ENCODE results near the gene CHI3L2. TPM values are rescaled to one million over a fixed set of nuclear protein-coding genes. Genes with fewer than 3 reads are reported as not detected.

The CHI3L2 gene
- total RNA-seq, 1 experiment from 2014 or later = not detected

DNA sequence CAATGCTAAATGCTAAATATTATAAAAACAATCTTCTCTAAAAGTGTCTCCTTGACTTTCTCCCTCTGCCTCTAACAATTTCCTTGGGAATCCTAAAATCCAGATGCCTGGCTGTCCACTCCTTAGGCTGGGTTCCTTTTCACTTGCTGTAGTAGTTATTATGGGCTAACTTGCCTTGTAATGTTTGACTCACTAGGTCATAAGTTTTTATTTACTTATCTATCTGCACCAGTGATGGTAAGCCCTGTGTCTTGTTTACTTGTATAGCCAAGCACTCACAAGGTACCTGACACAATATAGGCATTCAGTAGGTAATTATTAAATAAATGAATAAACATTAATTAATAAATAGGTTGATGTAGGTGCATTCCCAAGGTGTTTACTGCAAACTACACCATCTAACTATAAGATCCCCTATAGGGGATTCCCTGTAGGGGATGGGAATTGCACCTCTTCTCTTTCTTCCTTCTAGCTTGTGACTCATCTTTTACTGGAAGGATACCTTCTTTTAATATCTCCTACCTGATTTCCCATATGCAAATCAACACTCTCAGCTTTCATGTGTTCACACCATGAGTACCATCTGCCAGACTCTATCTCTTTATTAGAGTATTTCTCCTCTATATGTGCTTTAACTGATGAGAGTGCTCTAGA, 48.4 kb downstream of the CHI3L2 start:
- intact Hi-C loops (cut with micrococcal nuclease; ENCODE audit: unreplicated experiment) = no loop called here
- ChIA-PET CTCF (no interaction called here), POLR2A (ENCODE audit: unreplicated experiment) (no interaction called here)
- no peak overlapping the region for H2AFZ ChIP-seq
- H3K9me3 ChIP-seq (ENCODE audit: insufficient read depth, low read depth) = no peaks in the 10 kb centered on the region
- H3K27ac ChIP-seq = no peak overlapping the region
- H3K36me3 ChIP-seq (ENCODE audit: low read depth) = no peaks in the 10 kb centered on the region
- no peaks in the 10 kb centered on the region for H3F3A ChIP-seq (ENCODE audit: insufficient read depth, low read depth)
- H3K9me2 ChIP-seq (ENCODE audit: insufficient read depth) = no peaks in the 10 kb centered on the region
- no peak overlapping the region for H3K4me3 ChIP-seq
- no peak for TF ChIP-seq EZH2 (IDR thresholded peaks at IDR 0.05; ENCODE audit: low read depth)
- TF ChIP-seq, protein P1, sequence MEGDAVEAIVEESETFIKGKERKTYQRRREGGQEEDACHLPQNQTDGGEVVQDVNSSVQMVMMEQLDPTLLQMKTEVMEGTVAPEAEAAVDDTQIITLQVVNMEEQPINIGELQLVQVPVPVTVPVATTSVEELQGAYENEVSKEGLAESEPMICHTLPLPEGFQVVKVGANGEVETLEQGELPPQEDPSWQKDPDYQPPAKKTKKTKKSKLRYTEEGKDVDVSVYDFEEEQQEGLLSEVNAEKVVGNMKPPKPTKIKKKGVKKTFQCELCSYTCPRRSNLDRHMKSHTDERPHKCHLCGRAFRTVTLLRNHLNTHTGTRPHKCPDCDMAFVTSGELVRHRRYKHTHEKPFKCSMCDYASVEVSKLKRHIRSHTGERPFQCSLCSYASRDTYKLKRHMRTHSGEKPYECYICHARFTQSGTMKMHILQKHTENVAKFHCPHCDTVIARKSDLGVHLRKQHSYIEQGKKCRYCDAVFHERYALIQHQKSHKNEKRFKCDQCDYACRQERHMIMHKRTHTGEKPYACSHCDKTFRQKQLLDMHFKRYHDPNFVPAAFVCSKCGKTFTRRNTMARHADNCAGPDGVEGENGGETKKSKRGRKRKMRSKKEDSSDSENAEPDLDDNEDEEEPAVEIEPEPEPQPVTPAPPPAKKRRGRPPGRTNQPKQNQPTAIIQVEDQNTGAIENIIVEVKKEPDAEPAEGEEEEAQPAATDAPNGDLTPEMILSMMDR (conservative IDR thresholded peaks at IDR 0.05) = no peak
- H4K20me1 ChIP-seq (ENCODE audit: insufficient read depth) = no peaks in the 10 kb centered on the region
- BruUV-seq (replicated peaks) = no TSS peak
- DNase-seq = no peak
- no peak overlapping the region for H3K4me2 ChIP-seq
- no peaks in the 10 kb centered on the region for H3K79me2 ChIP-seq (ENCODE audit: low read depth)
- H3K4me1 ChIP-seq (replicated peaks; ENCODE audit: insufficient read depth) = no peaks in the 10 kb centered on the region
- H3K27me3 ChIP-seq (ENCODE audit: insufficient read depth, low read depth) = no peaks in the 10 kb centered on the region

DNA sequence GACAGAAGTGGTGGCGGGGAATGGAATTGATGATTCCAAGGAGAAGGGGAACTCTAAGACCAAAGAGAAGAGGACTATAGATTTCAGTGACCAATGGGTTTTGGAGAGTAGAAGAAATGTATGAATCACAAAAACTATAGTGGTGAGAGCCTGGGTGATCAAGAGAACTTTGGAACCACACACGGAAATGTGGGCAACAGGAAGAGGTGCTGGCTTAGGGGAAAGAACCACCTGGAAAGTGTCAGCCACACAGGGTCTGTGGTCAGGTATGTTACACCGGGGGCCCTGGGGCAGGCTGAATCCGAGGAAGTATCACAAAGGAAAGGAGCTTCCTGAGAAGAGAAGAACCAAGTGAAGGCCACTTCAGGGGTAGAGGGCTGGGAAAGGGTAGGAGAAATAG, 51.6 kb downstream of the CHI3L2 start:
- intact Hi-C loops (cut with micrococcal nuclease; ENCODE audit: unreplicated experiment) = no loop called here
- Histone ChIP-seq H3K36me3 (ENCODE audit: low read depth) (no peaks in the 10 kb centered on the region), H3K79me2 (ENCODE audit: low read depth) (no peaks in the 10 kb centered on the region), H3K4me2 (no peak overlapping the region), H3K27me3 (ENCODE audit: insufficient read depth, low read depth) (no peaks in the 10 kb centered on the region), H3K4me1 (replicated peaks; ENCODE audit: insufficient read depth) (no peaks in the 10 kb centered on the region), H3K9me3 (ENCODE audit: insufficient read depth, low read depth) (no peaks in the 10 kb centered on the region), H3K27ac (no peak overlapping the region), H4K20me1 (ENCODE audit: insufficient read depth) (no peaks in the 10 kb centered on the region), H3K9me2 (ENCODE audit: insufficient read depth) (no peaks in the 10 kb centered on the region), H2AFZ (no peak overlapping the region), H3K4me3 (no peak overlapping the region), H3F3A (ENCODE audit: insufficient read depth, low read depth) (no peaks in the 10 kb centered on the region)
- BruUV-seq (replicated peaks) = no TSS peak
- no peak for TF ChIP-seq EZH2 (IDR thresholded peaks at IDR 0.05; ENCODE audit: low read depth)
- TF ChIP-seq, protein P1 (conservative IDR thresholded peaks at IDR 0.05) = no peak
- ChIA-PET POLR2A (ENCODE audit: unreplicated experiment) (no interaction called here), CTCF (no interaction called here)
- no peak for DNase-seq

DNA sequence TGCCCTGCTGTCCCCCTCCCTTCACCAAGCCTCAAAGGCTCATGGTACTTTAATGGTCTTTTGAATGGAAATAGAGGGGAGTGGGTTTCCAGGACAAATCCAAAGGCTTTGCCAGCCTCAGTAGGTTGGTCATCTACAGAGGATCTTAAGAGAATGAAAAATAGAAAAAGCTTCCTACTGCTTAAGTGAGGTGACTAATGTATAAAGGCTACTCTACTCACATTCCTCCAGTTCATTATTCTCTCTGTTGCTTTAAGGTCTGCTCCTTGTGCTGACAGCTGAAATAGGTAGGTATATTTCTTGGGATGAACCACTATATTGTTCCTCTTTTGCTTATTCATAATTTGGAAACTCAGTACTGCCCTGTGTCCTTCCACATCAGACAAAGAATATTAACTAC, 52.8 kb downstream of the CHI3L2 start:
- no peak overlapping the region for H3K4me2 ChIP-seq
- BruUV-seq (replicated peaks) = no TSS peak

DNA sequence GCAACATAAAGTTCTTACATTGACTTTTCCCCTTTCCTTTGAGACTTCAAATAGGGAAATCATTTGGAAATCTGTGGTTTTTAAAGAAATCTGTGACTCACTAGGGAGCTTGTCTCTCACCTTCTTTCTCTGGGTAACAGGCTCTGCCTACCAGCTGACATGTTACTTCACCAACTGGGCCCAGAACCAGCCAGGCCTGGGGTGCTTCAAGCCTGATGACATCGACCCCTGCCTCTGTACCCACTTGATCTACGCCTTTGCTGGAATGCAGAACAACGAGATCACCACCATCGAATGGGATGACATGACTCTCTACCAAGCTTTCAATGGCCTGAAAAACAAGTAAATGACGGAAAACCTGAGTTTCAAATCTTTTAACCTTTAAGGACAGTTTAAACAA, 53.9 kb downstream of the CHI3L2 start:
- DNase-seq = peak in 1 of 2 experiments; percentile 63
- ChIA-PET CTCF (no interaction called here), POLR2A (ENCODE audit: unreplicated experiment) (no interaction called here)
- H3K79me2 ChIP-seq (ENCODE audit: low read depth) = no peaks in the 10 kb centered on the region
- H3K4me1 ChIP-seq (replicated peaks; ENCODE audit: insufficient read depth) = no peaks in the 10 kb centered on the region
- no peak overlapping the region for H3K27ac ChIP-seq
- H3F3A ChIP-seq (ENCODE audit: insufficient read depth, low read depth) = no peaks in the 10 kb centered on the region
- no peak overlapping the region for H2AFZ ChIP-seq
- intact Hi-C loops (cut with micrococcal nuclease; ENCODE audit: unreplicated experiment) = no loop called here
- BruUV-seq (replicated peaks) = no TSS peak
- no peaks in the 10 kb centered on the region for H3K9me2 ChIP-seq (ENCODE audit: insufficient read depth)
- no peaks in the 10 kb centered on the region for H3K36me3 ChIP-seq (ENCODE audit: low read depth)
- H4K20me1 ChIP-seq (ENCODE audit: insufficient read depth) = no peaks in the 10 kb centered on the region
- TF ChIP-seq, protein P1 (conservative IDR thresholded peaks at IDR 0.05) = no peak
- TF ChIP-seq EZH2 (IDR thresholded peaks at IDR 0.05; ENCODE audit: low read depth) = no peak
- H3K9me3 ChIP-seq (ENCODE audit: insufficient read depth, low read depth) = no peaks in the 10 kb centered on the region
- H3K4me2 ChIP-seq = no peak overlapping the region
- no peaks in the 10 kb centered on the region for H3K27me3 ChIP-seq (ENCODE audit: insufficient read depth, low read depth)
- no peak overlapping the region for H3K4me3 ChIP-seq

More for the DNA sequence above, 52.8 kb downstream of the CHI3L2 start:
- Histone ChIP-seq H3K4me1 (replicated peaks; ENCODE audit: insufficient read depth) (no peaks in the 10 kb centered on the region), H3K79me2 (ENCODE audit: low read depth) (no peaks in the 10 kb centered on the region), H3K27ac (no peak overlapping the region), H3K9me2 (ENCODE audit: insufficient read depth) (no peaks in the 10 kb centered on the region), H3F3A (ENCODE audit: insufficient read depth, low read depth) (no peaks in the 10 kb centered on the region), H4K20me1 (ENCODE audit: insufficient read depth) (no peaks in the 10 kb centered on the region), H3K27me3 (ENCODE audit: insufficient read depth, low read depth) (no peaks in the 10 kb centered on the region), H3K36me3 (ENCODE audit: low read depth) (no peaks in the 10 kb centered on the region), H2AFZ (no peak overlapping the region), H3K4me3 (no peak overlapping the region), H3K9me3 (ENCODE audit: insufficient read depth, low read depth) (no peaks in the 10 kb centered on the region)
- POLR2A ChIA-PET (ENCODE audit: unreplicated experiment) = no interaction called here
- peak in 1 of 2 experiments; percentile 31 for DNase-seq
- CTCF ChIA-PET = no interaction called here
- intact Hi-C loops (cut with micrococcal nuclease; ENCODE audit: unreplicated experiment) = no loop called here
- TF ChIP-seq EZH2 (IDR thresholded peaks at IDR 0.05; ENCODE audit: low read depth) = no peak

Data from PC-9 (cell line).